HG02759 (cell line): Measurements from ENCODE around the gene NIPAL1.

Experiments used
- ATAC-seq: cut with Tn5 transposase; IDR thresholded peaks from one replicate; pipeline ENCODE4 v1.9.1; 2021; ENCODE audit warnings: mild to moderate bottlenecking, moderate library complexity; ENCODE audit not compliant: unreplicated experiment

Gene NIPAL1

GRCh38 chr4:48058617-48059530 lies 42.3 kb downstream of the NIPAL1 start:
- ATAC-seq = no peak

- peak; percentile 42 for ATAC-seq
Measured at GRCh38 chr4:48064349-48064748, 47.8 kb downstream of the NIPAL1 start.

- peak; percentile 79 for ATAC-seq
Measured at GRCh38 chr4:48065587-48066052, 49.0 kb downstream of the NIPAL1 start.

- no peak for ATAC-seq
Measured at GRCh38 chr4:48067536-48067935, 51.0 kb downstream of the NIPAL1 start.

- ATAC-seq = no peak
Measured at GRCh38 chr4:48068182-48068581, 51.6 kb downstream of the NIPAL1 start.

GRCh38 chr4:48069026-48069425 lies 52.5 kb downstream of the NIPAL1 start:
- ATAC-seq = no peak

GRCh38 chr4:48071191-48071590 lies 54.6 kb downstream of the NIPAL1 start:
- ATAC-seq = no peak

GRCh38 chr4:48073567-48074103 lies 57.1 kb downstream of the NIPAL1 start:
- no peak for ATAC-seq

- no peak for ATAC-seq
Measured at GRCh38 chr4:48074657-48075056, 58.1 kb downstream of the NIPAL1 start.

GRCh38 chr4:48078425-48078824 lies 61.9 kb downstream of the NIPAL1 start:
- no peak for ATAC-seq

- no peak for ATAC-seq
Measured at GRCh38 chr4:48078862-48079655, 62.5 kb downstream of the NIPAL1 start.

GRCh38 chr4:48079972-48080391 lies 63.4 kb downstream of the NIPAL1 start:
- no peak for ATAC-seq

GRCh38 chr4:48081196-48081595 lies 64.6 kb downstream of the NIPAL1 start:
- no peak for ATAC-seq

- ATAC-seq = no peak
Measured at GRCh38 chr4:48082956-48083355, 66.4 kb downstream of the NIPAL1 start.

- no peak for ATAC-seq
Measured at GRCh38 chr4:48085821-48086589, 69.4 kb downstream of the NIPAL1 start.
